Measurements from ENCODE around the gene HCFC1. TPM values are rescaled to one million over a fixed set of nuclear protein-coding genes. Genes with fewer than 3 reads are reported as not detected.
A peak's percentile ranks its signal among the peaks of the same experiment; 100 is the strongest.

Gene HCFC1
- total and polyA plus RNA-seq, 9 of the 15 experiments (the other 6 are each of a cell fraction or from before 2014, with no cell fraction given) = 2.8 to 133 (median 17.1) TPM

DNA sequence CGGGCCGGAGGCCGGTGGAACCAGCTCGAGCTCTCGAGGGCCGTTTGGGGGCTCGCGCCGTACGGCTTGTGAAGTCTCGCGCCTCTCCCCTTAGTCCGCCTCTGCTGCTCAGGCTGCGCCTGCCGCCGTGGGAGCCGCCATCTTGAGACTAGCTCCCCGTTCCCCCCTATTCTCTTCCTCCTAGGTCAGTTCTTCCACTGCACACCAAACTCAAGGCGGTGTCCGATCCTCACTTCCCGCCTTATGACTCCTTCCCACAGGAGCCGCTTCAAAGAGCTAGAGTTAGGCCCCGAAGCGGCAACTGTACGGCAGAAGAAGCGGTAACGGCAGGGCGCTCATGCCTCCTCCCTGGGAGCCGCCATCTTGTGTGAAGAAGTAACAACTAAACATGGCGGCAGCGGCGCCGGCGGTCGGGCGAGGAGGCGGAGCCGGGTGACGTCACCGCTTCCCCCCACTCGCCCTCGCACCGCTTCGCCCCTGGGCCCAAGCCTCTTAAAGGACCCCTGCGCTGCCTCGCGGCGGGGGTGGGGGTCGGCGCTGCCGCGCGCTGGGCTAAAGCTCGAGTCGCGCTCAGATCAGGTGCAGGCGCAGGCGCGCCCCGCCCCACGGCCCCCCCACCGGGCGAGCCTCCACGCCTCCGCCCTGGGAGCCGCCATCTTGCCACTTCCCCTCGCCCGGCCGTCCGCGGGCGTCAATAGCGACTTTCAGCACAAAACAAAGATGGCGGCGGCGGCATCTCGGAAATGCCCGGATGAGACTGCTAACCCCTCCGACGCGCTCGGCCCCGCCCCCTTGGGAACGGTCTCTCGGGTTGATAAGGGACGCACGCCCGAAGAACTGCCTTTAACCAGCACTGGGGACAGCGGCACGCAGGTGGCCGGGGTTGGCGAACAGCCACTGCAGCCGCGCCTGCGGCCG, at the start of gene HCFC1 (continued):
- TF ChIP-seq, protein P1, sequence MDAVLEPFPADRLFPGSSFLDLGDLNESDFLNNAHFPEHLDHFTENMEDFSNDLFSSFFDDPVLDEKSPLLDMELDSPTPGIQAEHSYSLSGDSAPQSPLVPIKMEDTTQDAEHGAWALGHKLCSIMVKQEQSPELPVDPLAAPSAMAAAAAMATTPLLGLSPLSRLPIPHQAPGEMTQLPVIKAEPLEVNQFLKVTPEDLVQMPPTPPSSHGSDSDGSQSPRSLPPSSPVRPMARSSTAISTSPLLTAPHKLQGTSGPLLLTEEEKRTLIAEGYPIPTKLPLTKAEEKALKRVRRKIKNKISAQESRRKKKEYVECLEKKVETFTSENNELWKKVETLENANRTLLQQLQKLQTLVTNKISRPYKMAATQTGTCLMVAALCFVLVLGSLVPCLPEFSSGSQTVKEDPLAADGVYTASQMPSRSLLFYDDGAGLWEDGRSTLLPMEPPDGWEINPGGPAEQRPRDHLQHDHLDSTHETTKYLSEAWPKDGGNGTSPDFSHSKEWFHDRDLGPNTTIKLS (IDR thresholded peaks at IDR 0.05; ENCODE audit: borderline replicate concordance, low read depth) = peak; percentile 49
- no peak for TF ChIP-seq ADNP (tag; IDR thresholded peaks at IDR 0.05)
- TF ChIP-seq, protein P2, sequence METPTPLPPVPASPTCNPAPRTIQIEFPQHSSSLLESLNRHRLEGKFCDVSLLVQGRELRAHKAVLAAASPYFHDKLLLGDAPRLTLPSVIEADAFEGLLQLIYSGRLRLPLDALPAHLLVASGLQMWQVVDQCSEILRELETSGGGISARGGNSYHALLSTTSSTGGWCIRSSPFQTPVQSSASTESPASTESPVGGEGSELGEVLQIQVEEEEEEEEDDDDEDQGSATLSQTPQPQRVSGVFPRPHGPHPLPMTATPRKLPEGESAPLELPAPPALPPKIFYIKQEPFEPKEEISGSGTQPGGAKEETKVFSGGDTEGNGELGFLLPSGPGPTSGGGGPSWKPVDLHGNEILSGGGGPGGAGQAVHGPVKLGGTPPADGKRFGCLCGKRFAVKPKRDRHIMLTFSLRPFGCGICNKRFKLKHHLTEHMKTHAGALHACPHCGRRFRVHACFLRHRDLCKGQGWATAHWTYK (CRISPR knock-in tag; IDR thresholded peaks at IDR 0.05) = peak; percentile 92
- TF ChIP-seq, protein P3, sequence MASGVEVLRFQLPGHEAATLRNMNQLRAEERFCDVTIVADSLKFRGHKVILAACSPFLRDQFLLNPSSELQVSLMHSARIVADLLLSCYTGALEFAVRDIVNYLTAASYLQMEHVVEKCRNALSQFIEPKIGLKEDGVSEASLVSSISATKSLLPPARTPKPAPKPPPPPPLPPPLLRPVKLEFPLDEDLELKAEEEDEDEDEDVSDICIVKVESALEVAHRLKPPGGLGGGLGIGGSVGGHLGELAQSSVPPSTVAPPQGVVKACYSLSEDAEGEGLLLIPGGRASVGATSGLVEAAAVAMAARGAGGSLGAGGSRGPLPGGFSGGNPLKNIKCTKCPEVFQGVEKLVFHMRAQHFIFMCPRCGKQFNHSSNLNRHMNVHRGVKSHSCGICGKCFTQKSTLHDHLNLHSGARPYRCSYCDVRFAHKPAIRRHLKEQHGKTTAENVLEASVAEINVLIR (CRISPR knock-in tag; IDR thresholded peaks at IDR 0.05) = peak; percentile 77
- TF ChIP-seq POLR2AphosphoS2 (IDR thresholded peaks at IDR 0.05; ENCODE audit: low read length) = peak; percentile 34; the same call in 1 of the 2 replicates
- peak; percentile 11 for TF ChIP-seq GABPB1 (CRISPR knock-in tag; IDR thresholded peaks at IDR 0.05)
- no peak for TF ChIP-seq KAT2B (IDR thresholded peaks at IDR 0.05; ENCODE audit: low read depth, low read length)
- TF ChIP-seq, protein P4, sequence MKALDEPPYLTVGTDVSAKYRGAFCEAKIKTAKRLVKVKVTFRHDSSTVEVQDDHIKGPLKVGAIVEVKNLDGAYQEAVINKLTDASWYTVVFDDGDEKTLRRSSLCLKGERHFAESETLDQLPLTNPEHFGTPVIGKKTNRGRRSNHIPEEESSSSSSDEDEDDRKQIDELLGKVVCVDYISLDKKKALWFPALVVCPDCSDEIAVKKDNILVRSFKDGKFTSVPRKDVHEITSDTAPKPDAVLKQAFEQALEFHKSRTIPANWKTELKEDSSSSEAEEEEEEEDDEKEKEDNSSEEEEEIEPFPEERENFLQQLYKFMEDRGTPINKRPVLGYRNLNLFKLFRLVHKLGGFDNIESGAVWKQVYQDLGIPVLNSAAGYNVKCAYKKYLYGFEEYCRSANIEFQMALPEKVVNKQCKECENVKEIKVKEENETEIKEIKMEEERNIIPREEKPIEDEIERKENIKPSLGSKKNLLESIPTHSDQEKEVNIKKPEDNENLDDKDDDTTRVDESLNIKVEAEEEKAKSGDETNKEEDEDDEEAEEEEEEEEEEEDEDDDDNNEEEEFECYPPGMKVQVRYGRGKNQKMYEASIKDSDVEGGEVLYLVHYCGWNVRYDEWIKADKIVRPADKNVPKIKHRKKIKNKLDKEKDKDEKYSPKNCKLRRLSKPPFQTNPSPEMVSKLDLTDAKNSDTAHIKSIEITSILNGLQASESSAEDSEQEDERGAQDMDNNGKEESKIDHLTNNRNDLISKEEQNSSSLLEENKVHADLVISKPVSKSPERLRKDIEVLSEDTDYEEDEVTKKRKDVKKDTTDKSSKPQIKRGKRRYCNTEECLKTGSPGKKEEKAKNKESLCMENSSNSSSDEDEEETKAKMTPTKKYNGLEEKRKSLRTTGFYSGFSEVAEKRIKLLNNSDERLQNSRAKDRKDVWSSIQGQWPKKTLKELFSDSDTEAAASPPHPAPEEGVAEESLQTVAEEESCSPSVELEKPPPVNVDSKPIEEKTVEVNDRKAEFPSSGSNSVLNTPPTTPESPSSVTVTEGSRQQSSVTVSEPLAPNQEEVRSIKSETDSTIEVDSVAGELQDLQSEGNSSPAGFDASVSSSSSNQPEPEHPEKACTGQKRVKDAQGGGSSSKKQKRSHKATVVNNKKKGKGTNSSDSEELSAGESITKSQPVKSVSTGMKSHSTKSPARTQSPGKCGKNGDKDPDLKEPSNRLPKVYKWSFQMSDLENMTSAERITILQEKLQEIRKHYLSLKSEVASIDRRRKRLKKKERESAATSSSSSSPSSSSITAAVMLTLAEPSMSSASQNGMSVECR (CRISPR knock-in tag; IDR thresholded peaks at IDR 0.05) = peak; percentile 61; the same call in 1 of the 2 replicates
- TF ChIP-seq CHD1 (IDR thresholded peaks at IDR 0.05; ENCODE audit: low read length) = peak; percentile 99
- TF ChIP-seq, protein P5, sequence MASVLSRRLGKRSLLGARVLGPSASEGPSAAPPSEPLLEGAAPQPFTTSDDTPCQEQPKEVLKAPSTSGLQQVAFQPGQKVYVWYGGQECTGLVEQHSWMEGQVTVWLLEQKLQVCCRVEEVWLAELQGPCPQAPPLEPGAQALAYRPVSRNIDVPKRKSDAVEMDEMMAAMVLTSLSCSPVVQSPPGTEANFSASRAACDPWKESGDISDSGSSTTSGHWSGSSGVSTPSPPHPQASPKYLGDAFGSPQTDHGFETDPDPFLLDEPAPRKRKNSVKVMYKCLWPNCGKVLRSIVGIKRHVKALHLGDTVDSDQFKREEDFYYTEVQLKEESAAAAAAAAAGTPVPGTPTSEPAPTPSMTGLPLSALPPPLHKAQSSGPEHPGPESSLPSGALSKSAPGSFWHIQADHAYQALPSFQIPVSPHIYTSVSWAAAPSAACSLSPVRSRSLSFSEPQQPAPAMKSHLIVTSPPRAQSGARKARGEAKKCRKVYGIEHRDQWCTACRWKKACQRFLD (CRISPR knock-in tag; IDR thresholded peaks at IDR 0.05) = peak; percentile 11; the same call in 1 of the 2 replicates
- TF ChIP-seq NFIC (IDR thresholded peaks at IDR 0.05) = peak; percentile 42; the same call in 1 of the 2 replicates
- no peak for TF ChIP-seq LARP7 (IDR thresholded peaks at IDR 0.05)
- 0 out of 2 replicates have a peak, but pooled peaks have one; percentile 73 for TF ChIP-seq ZNF175 (CRISPR knock-in tag; IDR thresholded peaks at IDR 0.05; ENCODE audit: low read depth)
- peak; percentile 91 for TF ChIP-seq RBFOX2 (IDR thresholded peaks at IDR 0.05; ENCODE audit: low read depth, low read length)
- TF ChIP-seq TCF7L2 (IDR thresholded peaks at IDR 0.05; ENCODE audit: low read depth, low read length) = peak; percentile 62; the same call in 1 of the 2 replicates
